HepG2 (cell line): Measurements from ENCODE around the gene TEX22.

ENCODE experiments used
- AHR ChIP-seq: IDR thresholded peaks from 2 replicates; pipeline ENCODE4 v1.6.1; 2018; ENCODE audit warnings: missing genetic modification reagents, missing compliant biosample characterization
- CSRNP1 ChIP-seq: sonication (generic); formaldehyde crosslinking; IDR thresholded peaks from 2 replicates; pipeline ENCODE4 v1.8.1; 2023; ENCODE audit warnings: mild to moderate bottlenecking, missing genetic modification reagents
- ETV5 ChIP-seq: IDR thresholded peaks from 2 replicates; pipeline ENCODE4 v1.6.1; 2018; ENCODE audit warnings: missing biosample characterization, missing genetic modification reagents, inconsistent platforms, borderline replicate concordance
- MED8 ChIP-seq: sonication (generic); formaldehyde crosslinking; IDR thresholded peaks from 2 replicates; pipeline ENCODE4 v1.8.1; 2023; ENCODE audit warnings: mild to moderate bottlenecking, missing genetic modification reagents; ENCODE audit not compliant: insufficient replicate concordance
- NAIF1 ChIP-seq: sonication (generic); formaldehyde crosslinking; IDR thresholded peaks from 2 replicates; pipeline ENCODE4 v1.5.0; 2020; ENCODE audit warnings: mild to moderate bottlenecking, missing genetic modification reagents, borderline replicate concordance
- NCOA1 ChIP-seq: sonication (generic); formaldehyde crosslinking; IDR thresholded peaks from 2 replicates; pipeline ENCODE4 v1.9.0; 2021; ENCODE audit warnings: missing genetic modification reagents
- RXRA ChIP-seq: sonication (generic); formaldehyde crosslinking; IDR thresholded peaks from 2 replicates; pipeline ENCODE4 v1.5.1; 2020; ENCODE audit warnings: missing genetic modification reagents
- SP1 ChIP-seq, 2 experiments: fragments of 450-650 bp in 1 of 2; sonication (generic) in 1 of 2; formaldehyde crosslinking in 1 of 2; IDR thresholded peaks; 2 replicates each; pipeline versions ENCODE4 v1.4.0 to v1.6.1; 2016 to 2020; ENCODE audit warnings: missing genetic modification reagents in 1 of 2
- SPEN ChIP-seq: sonication (generic); formaldehyde crosslinking; IDR thresholded peaks from 2 replicates; pipeline ENCODE4 v1.5.1; 2020; ENCODE audit warnings: low read depth, mild to moderate bottlenecking, missing genetic modification reagents
- TARDBP ChIP-seq: sonication (generic); formaldehyde crosslinking; IDR thresholded peaks from 2 replicates; pipeline ENCODE4 v1.8.0; 2022; ENCODE audit warnings: mild to moderate bottlenecking, missing genetic modification reagents
- ZBTB14 ChIP-seq: sonication (generic); formaldehyde crosslinking; IDR thresholded peaks from 2 replicates; pipeline ENCODE4 v1.4.0; 2020; ENCODE audit warnings: missing genetic modification reagents
- ZFY ChIP-seq: sonication (generic); formaldehyde crosslinking; IDR thresholded peaks from 2 replicates; pipeline ENCODE4 v1.4.0; 2020; ENCODE audit warnings: missing genetic modification reagents
- ZNF180 ChIP-seq: sonication (generic); formaldehyde crosslinking; IDR thresholded peaks from 2 replicates; pipeline ENCODE4 v1.4.0; 2020; ENCODE audit warnings: low read depth, missing genetic modification reagents, borderline replicate concordance
- TF ChIP-seq, protein P1 (sequence below): sonication (generic); formaldehyde crosslinking; IDR thresholded peaks from 2 replicates; pipeline ENCODE4 v1.4.0; 2020; ENCODE audit warnings: missing genetic modification reagents

GRCh38 chr14:105417690-105418121 is 19.4 kb downstream of the TEX22 start:
- TF ChIP-seq RXRA, result no peak
- TF ChIP-seq MED8, result no peak
- no peak for TF ChIP-seq ZFY (CRISPR knock-in tag)
- TF ChIP-seq CSRNP1 (CRISPR knock-in tag), result no peak
- no peak for TF ChIP-seq TARDBP (CRISPR knock-in tag)
- no peak for TF ChIP-seq SPEN (CRISPR knock-in tag)
- no peak for TF ChIP-seq NAIF1 (CRISPR knock-in tag)
- no peak for TF ChIP-seq AHR (CRISPR knock-in tag)
- TF ChIP-seq SP1 (IDR thresholded peaks at IDR 0.05), result no peak
- TF ChIP-seq SP1 (CRISPR knock-in tag; IDR thresholded peaks at IDR 0.05), result no peak
- no peak for TF ChIP-seq ETV5 (CRISPR knock-in tag)
- no peak for TF ChIP-seq NCOA1 (CRISPR knock-in tag)
- no peak for TF ChIP-seq ZNF180 (CRISPR knock-in tag)
- TF ChIP-seq ZBTB14, result no peak
- TF ChIP-seq, protein P1, sequence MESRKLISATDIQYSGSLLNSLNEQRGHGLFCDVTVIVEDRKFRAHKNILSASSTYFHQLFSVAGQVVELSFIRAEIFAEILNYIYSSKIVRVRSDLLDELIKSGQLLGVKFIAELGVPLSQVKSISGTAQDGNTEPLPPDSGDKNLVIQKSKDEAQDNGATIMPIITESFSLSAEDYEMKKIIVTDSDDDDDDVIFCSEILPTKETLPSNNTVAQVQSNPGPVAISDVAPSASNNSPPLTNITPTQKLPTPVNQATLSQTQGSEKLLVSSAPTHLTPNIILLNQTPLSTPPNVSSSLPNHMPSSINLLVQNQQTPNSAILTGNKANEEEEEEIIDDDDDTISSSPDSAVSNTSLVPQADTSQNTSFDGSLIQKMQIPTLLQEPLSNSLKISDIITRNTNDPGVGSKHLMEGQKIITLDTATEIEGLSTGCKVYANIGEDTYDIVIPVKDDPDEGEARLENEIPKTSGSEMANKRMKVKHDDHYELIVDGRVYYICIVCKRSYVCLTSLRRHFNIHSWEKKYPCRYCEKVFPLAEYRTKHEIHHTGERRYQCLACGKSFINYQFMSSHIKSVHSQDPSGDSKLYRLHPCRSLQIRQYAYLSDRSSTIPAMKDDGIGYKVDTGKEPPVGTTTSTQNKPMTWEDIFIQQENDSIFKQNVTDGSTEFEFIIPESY, result no peak
